GM10266 (cell line): ENCODE data around the gene BAD.
A peak's percentile ranks its signal among the peaks of the same experiment; 100 is the strongest.

ENCODE experiments used
- DNase-seq: peaks from one replicate; pipeline ENCODE4 v3.0.0; 2012; ENCODE audit errors: extremely low spot score
- CTCF ChIP-seq: IDR thresholded peaks from 2 replicates; pipeline ENCODE4 v1.5.1; 2012; ENCODE audit warnings: mild to moderate bottlenecking, low read depth; ENCODE audit not compliant: control insufficient read depth, insufficient read depth; ENCODE audit errors: missing control alignments

BAD gene

GRCh38 chr11:64263021-64263946, 21.2 kb downstream of the BAD start:
- no peak for DNase-seq
- no peak for TF ChIP-seq CTCF

GRCh38 chr11:64262271-64263002, 22.0 kb downstream of the BAD start:
- no peak for DNase-seq
- TF ChIP-seq CTCF = no peak

GRCh38 chr11:64261556-64262080, 22.8 kb downstream of the BAD start:
- TF ChIP-seq CTCF = no peak
- DNase-seq = no peak

- peak; percentile 70 for DNase-seq
- no peak for TF ChIP-seq CTCF
Measured at GRCh38 chr11:64260147-64260708, 24.2 kb downstream of the BAD start.

GRCh38 chr11:64259533-64260067, 24.9 kb downstream of the BAD start:
- TF ChIP-seq CTCF = no peak
- DNase-seq = peak; percentile 64

GRCh38 chr11:64258946-64259532, 25.4 kb downstream of the BAD start:
- no peak for DNase-seq
- no peak for TF ChIP-seq CTCF
